H1 (cell line): ENCODE measurements around the gene MALT1. TPM values are rescaled to one million over a fixed set of nuclear protein-coding genes. Genes with fewer than 3 reads are reported as not detected.

Experiments used
- ATF2 ChIP-seq: IDR thresholded peaks from 2 replicates; pipeline ENCODE4 v1.6.1; 2012; ENCODE audit warnings: low read length, inconsistent platforms
- ATF3 ChIP-seq: IDR thresholded peaks from 2 replicates; pipeline ENCODE4 v1.6.1; 2011; ENCODE audit warnings: low read depth, mild to moderate bottlenecking, low read length; ENCODE audit not compliant: insufficient read depth
- HDAC6 ChIP-seq: IDR thresholded peaks from one replicate; pipeline ENCODE4 v1.7.1; 2012; ENCODE audit warnings: low read depth, mild to moderate bottlenecking, inconsistent platforms, low read length, moderate library complexity
- KDM1A ChIP-seq: fragments of 200-600, 300-600 bp; sonication (generic); IDR thresholded peaks from 2 replicates; pipeline ENCODE4 v1.7.1; 2016; ENCODE audit warnings: mild to moderate bottlenecking, low read length, borderline replicate concordance
- NANOG ChIP-seq: IDR thresholded peaks from 2 replicates; pipeline ENCODE4 v1.6.1; 2011; ENCODE audit warnings: low read length, low read depth, mild to moderate bottlenecking, inconsistent platforms; ENCODE audit not compliant: insufficient read depth, poor library complexity, severe bottlenecking
- POLR2AphosphoS5 ChIP-seq: IDR thresholded peaks from 2 replicates; pipeline ENCODE4 v1.6.1; 2011; ENCODE audit warnings: low read depth, low read length
- RNF2 ChIP-seq: fragments of 200-900, 300-1000 bp; sonication (generic); IDR thresholded peaks from 2 replicates; pipeline ENCODE4 v1.7.1; 2016; ENCODE audit warnings: borderline replicate concordance, low read depth, mild to moderate bottlenecking, antibody characterized with exemption, low read length; ENCODE audit not compliant: poor library complexity, severe bottlenecking; ENCODE audit errors: missing control alignments
- polyA plus RNA-seq, 7 experiments: library from polyadenylated mRNA; depleted of rRNA in 3 of 7; stranded (reverse) in 5 of 7; unstranded in 2 of 7; fragments of >200 nt in 5 of 7; fragments of 200-250 nt in 2 of 7; gene quantifications; 1 replicate in 5 of 7; 2 replicates in 1 of 7; 4 replicates in 1 of 7; pipeline versions ENCODE4 v1.2.1 to v1.2.3, GENCODE V29; 2011 to 2013; ENCODE audit warnings: missing spikeins in 2 of 7, mixed read lengths in 2 of 7
- total RNA-seq: library from RNA; stranded (reverse); fragmentation: NEBNext Ultra II Directional; extraction: Animal tissue kit (Norgen Biotek cat#: 25700); gene quantifications from 2 replicates; pipeline ENCODE4 v1.2.1, GENCODE V29; 2021
- TF ChIP-seq, protein P1 (sequence below): fragments of 300-600 bp; sonication (generic); IDR thresholded peaks from 2 replicates; pipeline ENCODE4 v1.7.1; 2012; ENCODE audit warnings: low read length, moderate library complexity, mild to moderate bottlenecking, inconsistent platforms; ENCODE audit not compliant: insufficient replicate concordance

Gene MALT1
- total and polyA plus RNA-seq, 2 of the 8 experiments (the other 6 are each of a cell fraction or from before 2014, with no cell fraction given) = 10.7 to 25.9 TPM

DNA sequence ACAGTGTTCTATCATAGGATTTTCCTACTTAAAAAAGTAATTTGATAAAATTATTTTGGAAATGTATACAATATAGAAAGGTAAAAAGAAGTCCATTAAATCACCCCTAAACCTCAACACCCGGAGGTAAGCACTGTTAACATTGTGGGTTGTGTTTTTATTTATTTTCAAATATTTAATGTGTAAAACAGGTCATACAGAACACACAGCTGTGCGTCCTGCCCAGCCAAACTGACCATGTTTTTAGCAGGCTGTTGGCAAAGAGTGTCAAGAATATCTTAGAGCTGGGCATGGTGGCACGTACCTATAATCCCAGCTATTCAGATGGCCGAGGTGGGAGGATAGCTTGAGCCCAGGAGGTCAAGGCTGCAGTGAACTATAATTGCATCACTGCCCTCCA is 114.6 kb downstream of the MALT1 start (continued):
- TF ChIP-seq, protein P1, sequence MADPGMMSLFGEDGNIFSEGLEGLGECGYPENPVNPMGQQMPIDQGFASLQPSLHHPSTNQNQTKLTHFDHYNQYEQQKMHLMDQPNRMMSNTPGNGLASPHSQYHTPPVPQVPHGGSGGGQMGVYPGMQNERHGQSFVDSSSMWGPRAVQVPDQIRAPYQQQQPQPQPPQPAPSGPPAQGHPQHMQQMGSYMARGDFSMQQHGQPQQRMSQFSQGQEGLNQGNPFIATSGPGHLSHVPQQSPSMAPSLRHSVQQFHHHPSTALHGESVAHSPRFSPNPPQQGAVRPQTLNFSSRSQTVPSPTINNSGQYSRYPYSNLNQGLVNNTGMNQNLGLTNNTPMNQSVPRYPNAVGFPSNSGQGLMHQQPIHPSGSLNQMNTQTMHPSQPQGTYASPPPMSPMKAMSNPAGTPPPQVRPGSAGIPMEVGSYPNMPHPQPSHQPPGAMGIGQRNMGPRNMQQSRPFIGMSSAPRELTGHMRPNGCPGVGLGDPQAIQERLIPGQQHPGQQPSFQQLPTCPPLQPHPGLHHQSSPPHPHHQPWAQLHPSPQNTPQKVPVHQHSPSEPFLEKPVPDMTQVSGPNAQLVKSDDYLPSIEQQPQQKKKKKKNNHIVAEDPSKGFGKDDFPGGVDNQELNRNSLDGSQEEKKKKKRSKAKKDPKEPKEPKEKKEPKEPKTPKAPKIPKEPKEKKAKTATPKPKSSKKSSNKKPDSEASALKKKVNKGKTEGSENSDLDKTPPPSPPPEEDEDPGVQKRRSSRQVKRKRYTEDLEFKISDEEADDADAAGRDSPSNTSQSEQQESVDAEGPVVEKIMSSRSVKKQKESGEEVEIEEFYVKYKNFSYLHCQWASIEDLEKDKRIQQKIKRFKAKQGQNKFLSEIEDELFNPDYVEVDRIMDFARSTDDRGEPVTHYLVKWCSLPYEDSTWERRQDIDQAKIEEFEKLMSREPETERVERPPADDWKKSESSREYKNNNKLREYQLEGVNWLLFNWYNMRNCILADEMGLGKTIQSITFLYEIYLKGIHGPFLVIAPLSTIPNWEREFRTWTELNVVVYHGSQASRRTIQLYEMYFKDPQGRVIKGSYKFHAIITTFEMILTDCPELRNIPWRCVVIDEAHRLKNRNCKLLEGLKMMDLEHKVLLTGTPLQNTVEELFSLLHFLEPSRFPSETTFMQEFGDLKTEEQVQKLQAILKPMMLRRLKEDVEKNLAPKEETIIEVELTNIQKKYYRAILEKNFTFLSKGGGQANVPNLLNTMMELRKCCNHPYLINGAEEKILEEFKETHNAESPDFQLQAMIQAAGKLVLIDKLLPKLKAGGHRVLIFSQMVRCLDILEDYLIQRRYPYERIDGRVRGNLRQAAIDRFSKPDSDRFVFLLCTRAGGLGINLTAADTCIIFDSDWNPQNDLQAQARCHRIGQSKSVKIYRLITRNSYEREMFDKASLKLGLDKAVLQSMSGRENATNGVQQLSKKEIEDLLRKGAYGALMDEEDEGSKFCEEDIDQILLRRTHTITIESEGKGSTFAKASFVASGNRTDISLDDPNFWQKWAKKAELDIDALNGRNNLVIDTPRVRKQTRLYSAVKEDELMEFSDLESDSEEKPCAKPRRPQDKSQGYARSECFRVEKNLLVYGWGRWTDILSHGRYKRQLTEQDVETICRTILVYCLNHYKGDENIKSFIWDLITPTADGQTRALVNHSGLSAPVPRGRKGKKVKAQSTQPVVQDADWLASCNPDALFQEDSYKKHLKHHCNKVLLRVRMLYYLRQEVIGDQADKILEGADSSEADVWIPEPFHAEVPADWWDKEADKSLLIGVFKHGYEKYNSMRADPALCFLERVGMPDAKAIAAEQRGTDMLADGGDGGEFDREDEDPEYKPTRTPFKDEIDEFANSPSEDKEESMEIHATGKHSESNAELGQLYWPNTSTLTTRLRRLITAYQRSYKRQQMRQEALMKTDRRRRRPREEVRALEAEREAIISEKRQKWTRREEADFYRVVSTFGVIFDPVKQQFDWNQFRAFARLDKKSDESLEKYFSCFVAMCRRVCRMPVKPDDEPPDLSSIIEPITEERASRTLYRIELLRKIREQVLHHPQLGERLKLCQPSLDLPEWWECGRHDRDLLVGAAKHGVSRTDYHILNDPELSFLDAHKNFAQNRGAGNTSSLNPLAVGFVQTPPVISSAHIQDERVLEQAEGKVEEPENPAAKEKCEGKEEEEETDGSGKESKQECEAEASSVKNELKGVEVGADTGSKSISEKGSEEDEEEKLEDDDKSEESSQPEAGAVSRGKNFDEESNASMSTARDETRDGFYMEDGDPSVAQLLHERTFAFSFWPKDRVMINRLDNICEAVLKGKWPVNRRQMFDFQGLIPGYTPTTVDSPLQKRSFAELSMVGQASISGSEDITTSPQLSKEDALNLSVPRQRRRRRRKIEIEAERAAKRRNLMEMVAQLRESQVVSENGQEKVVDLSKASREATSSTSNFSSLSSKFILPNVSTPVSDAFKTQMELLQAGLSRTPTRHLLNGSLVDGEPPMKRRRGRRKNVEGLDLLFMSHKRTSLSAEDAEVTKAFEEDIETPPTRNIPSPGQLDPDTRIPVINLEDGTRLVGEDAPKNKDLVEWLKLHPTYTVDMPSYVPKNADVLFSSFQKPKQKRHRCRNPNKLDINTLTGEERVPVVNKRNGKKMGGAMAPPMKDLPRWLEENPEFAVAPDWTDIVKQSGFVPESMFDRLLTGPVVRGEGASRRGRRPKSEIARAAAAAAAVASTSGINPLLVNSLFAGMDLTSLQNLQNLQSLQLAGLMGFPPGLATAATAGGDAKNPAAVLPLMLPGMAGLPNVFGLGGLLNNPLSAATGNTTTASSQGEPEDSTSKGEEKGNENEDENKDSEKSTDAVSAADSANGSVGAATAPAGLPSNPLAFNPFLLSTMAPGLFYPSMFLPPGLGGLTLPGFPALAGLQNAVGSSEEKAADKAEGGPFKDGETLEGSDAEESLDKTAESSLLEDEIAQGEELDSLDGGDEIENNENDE = no peak
- TF ChIP-seq POLR2AphosphoS5 = no peak
- no peak for TF ChIP-seq NANOG
- no peak for TF ChIP-seq HDAC6
- TF ChIP-seq ATF3 = no peak
- TF ChIP-seq KDM1A = no peak
- TF ChIP-seq ATF2 = no peak
- TF ChIP-seq RNF2 = no peak
